ENCODE results near the gene GPN2. TPM values are rescaled to one million over a fixed set of nuclear protein-coding genes. Genes with fewer than 3 reads are reported as not detected.

Gene GPN2
- total and polyA plus RNA-seq, 9 of the 15 experiments (the other 6 are each of a cell fraction or from before 2014, with no cell fraction given): 9.9 to 58.8 (median 20.4) TPM

DNA sequence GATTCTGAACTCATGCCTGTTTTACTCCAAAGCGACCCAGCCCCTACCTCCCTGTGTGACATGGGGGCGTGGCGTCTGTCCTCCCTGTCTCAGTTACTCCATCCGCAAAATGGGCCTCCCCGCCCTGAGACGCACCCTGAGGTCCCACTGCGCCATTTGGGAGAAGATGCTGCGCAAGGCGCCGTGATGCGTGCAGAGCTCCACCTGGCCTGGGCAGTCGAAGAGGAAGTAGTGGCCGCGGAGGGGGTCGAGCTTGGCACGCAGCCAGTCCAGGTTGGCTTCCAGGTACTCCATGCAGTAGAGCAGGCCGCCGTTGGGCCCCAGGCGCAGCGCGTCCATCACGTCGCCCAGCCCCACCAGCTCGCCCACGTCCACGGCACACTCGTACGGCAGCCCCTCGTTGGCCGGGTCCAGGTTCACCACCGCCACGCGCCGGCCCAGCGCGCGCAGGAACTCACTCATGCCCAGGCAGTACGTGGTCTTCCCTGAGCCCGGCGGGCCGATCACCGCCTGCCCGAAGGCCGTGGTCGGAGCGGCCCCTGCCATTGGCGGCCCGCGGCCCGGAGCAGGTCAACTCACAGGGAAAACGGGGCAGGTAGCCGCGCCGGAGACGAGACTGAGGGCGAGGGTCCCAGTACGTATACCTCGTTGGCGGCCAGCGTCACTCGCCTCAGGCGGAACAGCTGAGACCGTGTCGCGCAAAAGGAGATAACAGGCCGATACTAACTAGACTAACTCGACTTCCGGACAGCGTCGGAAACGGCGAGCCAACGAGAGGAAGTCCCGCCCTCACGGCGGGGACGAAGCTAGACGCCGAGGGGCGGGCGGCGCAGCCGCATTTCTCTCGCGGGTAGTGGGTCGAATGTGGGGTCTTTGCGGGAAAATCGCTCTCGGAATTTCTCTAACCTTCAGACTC lies at the start of gene GPN2 (continued):
- TF ChIP-seq GATAD2B (IDR thresholded peaks at IDR 0.05; ENCODE audit: borderline replicate concordance) (no peak), C11orf30 (IDR thresholded peaks at IDR 0.05; ENCODE audit: low read depth) (peak; percentile 75), HNRNPL (IDR thresholded peaks at IDR 0.05; ENCODE audit: low read depth, low read length) (no peak; the same call in 1 of the 2 replicates), LEF1 (IDR thresholded peaks at IDR 0.05) (no peak), CHD2 (IDR thresholded peaks at IDR 0.05; ENCODE audit: low read depth, low read length) (no peak; the same call in 1 of the 2 replicates), TEAD2 (tag; IDR thresholded peaks at IDR 0.05) (no peak), ZNF785 (CRISPR knock-in tag; IDR thresholded peaks at IDR 0.05) (no peak), ZNF589 (CRISPR knock-in tag; IDR thresholded peaks at IDR 0.05; ENCODE audit: low read depth) (no peak; the same call in 1 of the 2 replicates), LARP7 (IDR thresholded peaks at IDR 0.05) (no peak), ZNF165 (CRISPR knock-in tag; IDR thresholded peaks at IDR 0.05; ENCODE audit: borderline replicate concordance) (no peak), CXXC5 (CRISPR knock-in tag; IDR thresholded peaks at IDR 0.05) (peak; percentile 99), RHOXF2B (CRISPR knock-in tag; conservative IDR thresholded peaks at IDR 0.05) (no peak)
- TF ChIP-seq, protein P1, sequence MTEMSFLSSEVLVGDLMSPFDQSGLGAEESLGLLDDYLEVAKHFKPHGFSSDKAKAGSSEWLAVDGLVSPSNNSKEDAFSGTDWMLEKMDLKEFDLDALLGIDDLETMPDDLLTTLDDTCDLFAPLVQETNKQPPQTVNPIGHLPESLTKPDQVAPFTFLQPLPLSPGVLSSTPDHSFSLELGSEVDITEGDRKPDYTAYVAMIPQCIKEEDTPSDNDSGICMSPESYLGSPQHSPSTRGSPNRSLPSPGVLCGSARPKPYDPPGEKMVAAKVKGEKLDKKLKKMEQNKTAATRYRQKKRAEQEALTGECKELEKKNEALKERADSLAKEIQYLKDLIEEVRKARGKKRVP (CRISPR knock-in tag; IDR thresholded peaks at IDR 0.05): no peak
- TF ChIP-seq, protein P2, sequence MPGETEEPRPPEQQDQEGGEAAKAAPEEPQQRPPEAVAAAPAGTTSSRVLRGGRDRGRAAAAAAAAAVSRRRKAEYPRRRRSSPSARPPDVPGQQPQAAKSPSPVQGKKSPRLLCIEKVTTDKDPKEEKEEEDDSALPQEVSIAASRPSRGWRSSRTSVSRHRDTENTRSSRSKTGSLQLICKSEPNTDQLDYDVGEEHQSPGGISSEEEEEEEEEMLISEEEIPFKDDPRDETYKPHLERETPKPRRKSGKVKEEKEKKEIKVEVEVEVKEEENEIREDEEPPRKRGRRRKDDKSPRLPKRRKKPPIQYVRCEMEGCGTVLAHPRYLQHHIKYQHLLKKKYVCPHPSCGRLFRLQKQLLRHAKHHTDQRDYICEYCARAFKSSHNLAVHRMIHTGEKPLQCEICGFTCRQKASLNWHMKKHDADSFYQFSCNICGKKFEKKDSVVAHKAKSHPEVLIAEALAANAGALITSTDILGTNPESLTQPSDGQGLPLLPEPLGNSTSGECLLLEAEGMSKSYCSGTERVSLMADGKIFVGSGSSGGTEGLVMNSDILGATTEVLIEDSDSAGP (CRISPR knock-in tag; IDR thresholded peaks at IDR 0.05): peak; percentile 67; the same call in 1 of the 2 replicates
- TF ChIP-seq, protein P3, sequence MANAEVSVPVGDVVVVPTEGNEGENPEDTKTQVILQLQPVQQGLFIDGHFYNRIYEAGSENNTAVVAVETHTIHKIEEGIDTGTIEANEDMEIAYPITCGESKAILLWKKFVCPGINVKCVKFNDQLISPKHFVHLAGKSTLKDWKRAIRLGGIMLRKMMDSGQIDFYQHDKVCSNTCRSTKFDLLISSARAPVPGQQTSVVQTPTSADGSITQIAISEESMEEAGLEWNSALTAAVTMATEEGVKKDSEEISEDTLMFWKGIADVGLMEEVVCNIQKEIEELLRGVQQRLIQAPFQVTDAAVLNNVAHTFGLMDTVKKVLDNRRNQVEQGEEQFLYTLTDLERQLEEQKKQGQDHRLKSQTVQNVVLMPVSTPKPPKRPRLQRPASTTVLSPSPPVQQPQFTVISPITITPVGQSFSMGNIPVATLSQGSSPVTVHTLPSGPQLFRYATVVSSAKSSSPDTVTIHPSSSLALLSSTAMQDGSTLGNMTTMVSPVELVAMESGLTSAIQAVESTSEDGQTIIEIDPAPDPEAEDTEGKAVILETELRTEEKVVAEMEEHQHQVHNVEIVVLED (CRISPR knock-in tag; IDR thresholded peaks at IDR 0.05): peak; percentile 73
- TF ChIP-seq, protein P4, sequence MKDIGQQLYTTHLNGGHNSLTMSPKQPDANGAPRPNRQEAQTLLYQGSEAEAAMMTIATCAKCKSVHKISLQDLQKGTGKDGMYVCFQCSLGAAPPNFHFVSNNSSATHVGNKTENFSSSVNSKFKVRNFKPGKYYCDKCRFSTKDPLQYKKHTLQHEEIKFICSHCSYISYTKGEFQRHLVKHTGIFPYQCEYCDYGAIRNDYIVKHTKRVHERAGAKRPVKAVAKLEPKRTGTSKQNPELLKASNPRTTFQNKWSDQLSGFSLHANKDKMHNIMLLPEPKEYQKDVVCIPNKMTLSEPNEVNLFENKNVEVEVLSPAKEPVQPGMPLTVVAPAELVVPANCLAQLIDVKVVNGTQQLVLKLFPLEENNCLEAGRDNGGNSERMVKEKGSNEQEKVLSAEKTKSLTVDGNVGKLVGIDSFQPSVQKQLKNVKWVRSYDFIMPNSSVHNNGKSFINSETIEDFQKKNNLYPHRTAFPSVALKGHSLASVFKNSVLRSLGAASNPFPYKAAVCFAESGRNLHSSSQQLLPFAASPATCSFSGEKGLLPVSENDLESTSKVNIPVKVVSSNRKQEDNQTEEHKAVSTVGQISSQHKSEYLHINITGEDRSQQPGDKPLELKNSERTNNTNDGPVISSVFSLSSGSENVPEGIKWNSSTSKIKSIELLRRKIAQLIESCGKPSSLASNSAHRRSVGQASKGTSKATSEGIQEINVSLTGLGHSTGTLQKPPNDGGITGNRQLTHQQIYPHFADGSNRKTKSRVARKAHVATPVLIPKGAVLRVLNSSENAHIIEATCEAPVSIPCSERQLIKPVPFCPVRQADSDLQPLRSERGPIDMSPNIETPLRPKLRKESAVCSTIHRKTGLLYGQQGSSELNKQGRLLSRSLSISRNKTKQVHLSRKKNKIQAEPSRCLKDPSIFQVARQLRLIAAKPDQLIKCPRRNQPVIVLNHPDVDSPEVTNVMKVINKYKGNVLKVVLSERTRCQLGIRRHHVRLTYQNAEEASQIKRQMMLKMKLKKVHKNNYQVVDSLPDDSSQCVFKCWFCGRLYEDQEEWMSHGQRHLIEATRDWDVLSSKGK (CRISPR knock-in tag; IDR thresholded peaks at IDR 0.05): no peak
- TF ChIP-seq, protein P5, sequence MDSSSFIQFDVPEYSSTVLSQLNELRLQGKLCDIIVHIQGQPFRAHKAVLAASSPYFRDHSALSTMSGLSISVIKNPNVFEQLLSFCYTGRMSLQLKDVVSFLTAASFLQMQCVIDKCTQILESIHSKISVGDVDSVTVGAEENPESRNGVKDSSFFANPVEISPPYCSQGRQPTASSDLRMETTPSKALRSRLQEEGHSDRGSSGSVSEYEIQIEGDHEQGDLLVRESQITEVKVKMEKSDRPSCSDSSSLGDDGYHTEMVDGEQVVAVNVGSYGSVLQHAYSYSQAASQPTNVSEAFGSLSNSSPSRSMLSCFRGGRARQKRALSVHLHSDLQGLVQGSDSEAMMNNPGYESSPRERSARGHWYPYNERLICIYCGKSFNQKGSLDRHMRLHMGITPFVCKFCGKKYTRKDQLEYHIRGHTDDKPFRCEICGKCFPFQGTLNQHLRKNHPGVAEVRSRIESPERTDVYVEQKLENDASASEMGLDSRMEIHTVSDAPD (CRISPR knock-in tag; IDR thresholded peaks at IDR 0.05): no peak

All from K562 (cell line).